B cell (primary cell): Measurements from ENCODE around the gene GORASP1. TPM values are rescaled to one million over a fixed set of nuclear protein-coding genes. Genes with fewer than 3 reads are reported as not detected.

ENCODE experiments used
- ATAC-seq: fragments of 200-7000 bp; cut with Tn5 transposase; one replicate; pipeline ENCODE4 v1.10.0; 2021; ENCODE audit warnings: low read depth, mild to moderate bottlenecking, moderate number of reproducible peaks, moderate library complexity
- CTCF ChIA-PET: fragments of 350-600 bp; sonication (Branson Sonifier 250); formaldehyde crosslinking; loops from one replicate; lab custom pipeline; 2021; ENCODE audit warnings: antibody characterized with exemption, inconsistent platforms; lab: Charles Lee
- POLR2A ChIA-PET: fragments of 350-600 bp; sonication (Branson Sonifier 250); formaldehyde crosslinking; loops from one replicate; lab custom pipeline; 2021; ENCODE audit warnings: antibody characterized with exemption; lab: Charles Lee
- DNase-seq: peaks from one replicate; pipeline ENCODE4 v3.0.0; 2013
- H2AFZ ChIP-seq: 2 replicates; pipeline ENCODE4 v1.6.1; 2012; ENCODE audit warnings: mild to moderate bottlenecking, low read depth, low read length; ENCODE audit not compliant: insufficient read depth, poor library complexity, severe bottlenecking
- H3K27ac ChIP-seq, 2 donors: 1 replicate in 1 of 2; 2 replicates in 1 of 2; pipeline ENCODE4 v1.5.1; 2012 to 2013; ENCODE audit warnings: low read length in 2 of 2, mild to moderate bottlenecking in 2 of 2, moderate library complexity in 1 of 2
- H3K27me3 ChIP-seq, 4 experiments: fragments of 200-600 bp in 1 of 4; sonication (generic) in 1 of 4; replicated peaks in 1 of 4; 1 replicate in 2 of 4; 2 replicates in 2 of 4; pipeline versions ENCODE4 v1.6.1 to v1.7.0; 2013 to 2016; ENCODE audit warnings: low read length in 3 of 4, mild to moderate bottlenecking in 2 of 4, mixed read lengths in 1 of 4, moderate library complexity in 1 of 4; ENCODE audit not compliant: insufficient read depth in 4 of 4, control insufficient read depth in 3 of 4; ENCODE audit errors: control extremely low read depth in 1 of 4
- H3K36me3 ChIP-seq, 2 experiments: replicated peaks in 1 of 2; 1 replicate in 1 of 2; 2 replicates in 1 of 2; pipeline versions ENCODE4 v1.6.1 to v1.7.1; 2013; ENCODE audit warnings: low read length in 1 of 2; ENCODE audit not compliant: insufficient read depth in 2 of 2, control insufficient read depth in 1 of 2; ENCODE audit errors: control extremely low read depth in 1 of 2, extremely low read depth in 1 of 2
- H3K4me1 ChIP-seq, 2 donors: fragments of 200-600 bp in 1 of 2; sonication (generic) in 1 of 2; 1 replicate in 1 of 2; 2 replicates in 1 of 2; pipeline versions ENCODE4 v1.5.1 to v1.6.1; 2013 to 2017; ENCODE audit warnings: low read length in 2 of 2; ENCODE audit not compliant: control insufficient read depth in 2 of 2, insufficient read depth in 2 of 2
- H3K4me2 ChIP-seq: replicated peaks from 2 replicates; pipeline ENCODE3; 2012; ENCODE audit warnings: mild to moderate bottlenecking, low read depth, low read length; ENCODE audit not compliant: poor library complexity, severe bottlenecking
- H3K4me3 ChIP-seq, 5 experiments: fragments of 200-600 bp in 1 of 5; sonication (generic) in 1 of 5; 1 replicate in 3 of 5; 2 replicates in 2 of 5; pipeline versions ENCODE4 v1.5.1 to v1.7.0; 2011 to 2016; ENCODE audit warnings: low read length in 4 of 5, mild to moderate bottlenecking in 4 of 5, low read depth in 2 of 5, control low read depth in 1 of 5, moderate library complexity in 1 of 5; ENCODE audit not compliant: insufficient read depth in 1 of 5; ENCODE audit errors: control extremely low read depth in 1 of 5, extremely low read depth in 1 of 5
- H3K79me2 ChIP-seq: fragments of 200-600 bp; sonication (generic); one replicate; pipeline ENCODE4 v1.6.0; 2016; ENCODE audit warnings: low read length; ENCODE audit not compliant: control insufficient read depth, insufficient read depth
- H3K9ac ChIP-seq: fragments of 200-600 bp; sonication (generic); 2 replicates; pipeline ENCODE4 v1.6.1; 2017; ENCODE audit warnings: mild to moderate bottlenecking, low read length, moderate library complexity
- H3K9me3 ChIP-seq, 3 donors: one replicate each; pipeline versions ENCODE4 v1.6.1 to v1.7.1; 2013; ENCODE audit warnings: low read length in 2 of 3; ENCODE audit not compliant: control insufficient read depth in 2 of 3, insufficient read depth in 1 of 3; ENCODE audit errors: control extremely low read depth in 1 of 3
- H4K20me1 ChIP-seq: 2 replicates; pipeline ENCODE4 v1.6.0; 2012; ENCODE audit warnings: mild to moderate bottlenecking, low read length; ENCODE audit not compliant: insufficient read depth, control insufficient read depth, poor library complexity, severe bottlenecking
- H3K27ac Mint-ChIP-seq: one replicate; pipeline ENCODE4 v1.8.0; 2021; ENCODE audit warnings: mixed read lengths
- H3K27me3 Mint-ChIP-seq: one replicate; pipeline ENCODE4 v1.8.0; 2021; ENCODE audit warnings: mixed read lengths
- H3K4me1 Mint-ChIP-seq: one replicate; pipeline ENCODE4 v1.8.0; 2021; ENCODE audit warnings: mixed read lengths
- H3K4me3 Mint-ChIP-seq: one replicate; pipeline ENCODE4 v1.8.0; 2021; ENCODE audit warnings: mixed read lengths
- H3K9me3 Mint-ChIP-seq: one replicate; pipeline ENCODE4 v1.8.0; 2022; ENCODE audit warnings: mixed read lengths; ENCODE audit not compliant: insufficient read depth
- EZH2 ChIP-seq: IDR thresholded peaks from 2 replicates; pipeline ENCODE4 v1.6.1; 2012; ENCODE audit warnings: borderline replicate concordance, low read depth, mild to moderate bottlenecking, moderate library complexity, low read length; ENCODE audit not compliant: insufficient read depth, poor library complexity, severe bottlenecking
- intact Hi-C: fragments of 100-400 bp; cut with micrococcal nuclease; formaldehyde crosslinking; loops from one replicate; pipeline ENCODE4 v1.10.0; 2022
- polyA plus RNA-seq: library from polyadenylated mRNA; depleted of rRNA; stranded (reverse); fragments of >200 nt; gene quantifications from 2 replicates; pipeline ENCODE4 v1.2.3, GENCODE V29; 2012
- total RNA-seq, 2 donors: library from RNA; stranded (reverse); fragments of 120-200 nt in 1 of 2; gene quantifications; 1 replicate in 1 of 2; 2 replicates in 1 of 2; pipeline versions ENCODE4 v1.2.3 to v1.2.4, GENCODE V29; 2013 to 2022
- TF ChIP-seq, protein P1 (sequence below): fragments of 200-600 bp; IDR thresholded peaks from one replicate; pipeline ENCODE4 v1.8.0; 2022; ENCODE audit warnings: antibody characterized with exemption, mild to moderate bottlenecking

The GORASP1 gene
- total and polyA plus RNA-seq, 2 donors (not counting 1 experiment from before 2014, with no cell fraction given) = 81.7 to 84.0 TPM

DNA sequence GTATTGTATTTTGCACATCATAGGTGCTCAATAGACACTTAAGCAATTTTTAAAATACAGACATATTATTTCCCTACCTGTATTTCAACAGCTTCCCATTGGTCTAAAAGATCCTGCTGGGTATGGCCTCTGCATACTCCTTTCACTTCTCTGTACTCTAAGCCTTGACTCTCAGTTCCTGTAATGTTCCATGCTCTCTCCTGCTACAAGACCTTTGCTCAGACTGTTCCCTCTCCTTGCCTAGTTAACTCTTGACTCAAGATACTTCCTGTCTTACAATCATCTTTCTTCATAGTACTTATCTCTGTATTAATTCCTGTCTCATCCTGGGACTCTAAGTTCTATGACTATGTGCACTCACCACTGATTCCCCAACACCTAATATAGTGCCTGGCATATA lies 57.4 kb downstream of the GORASP1 start:
- H3K4me3 Mint-ChIP-seq = no peak overlapping the region

More for the DNA sequence above, 57.4 kb downstream of the GORASP1 start:
- H3K9me3 Mint-ChIP-seq = no peaks in the 10 kb centered on the region
- Histone ChIP-seq H3K79me2 (peaks cover 43% of the 10 kb centered on the region), H3K4me3 (no peak overlapping the region), H3K4me1 (peaks cover 11 to 15% of the 10 kb centered on the region in 2 donors), H3K27me3 (no peaks in the 10 kb centered on the region), H3K36me3 (no peaks in the 10 kb centered on the region), H4K20me1 (peaks cover 16% of the 10 kb centered on the region), H3K27ac (no peak overlapping the region), H3K9me3 (no peaks in the 10 kb centered on the region), H2AFZ (no peak overlapping the region), H3K4me2 (no peak overlapping the region), H3K9ac (no peak overlapping the region)
- POLR2A ChIA-PET = interaction anchor here (1.0 kb wide), 1 partner anchor 334 kb away, joined by 6 read pairs; no protein-coding TSS in a partner anchor
- intact Hi-C loops = loop anchor here (5.0 to 10.0 kb wide), 2 partner anchors 885 to 1402 kb away; partner anchors contain the start of gene OXSR1
- peaks cover 31% of the 10 kb centered on the region for H3K4me1 Mint-ChIP-seq
- no peaks in the 10 kb centered on the region for H3K27me3 Mint-ChIP-seq
- CTCF ChIA-PET = interaction anchor here (0.9 kb wide), 1 partner anchor 15 kb away, joined by 3 read pairs; no protein-coding TSS in a partner anchor
- DNase-seq (peak; percentile 32), ATAC-seq (no peak)
- TF ChIP-seq, protein P1, sequence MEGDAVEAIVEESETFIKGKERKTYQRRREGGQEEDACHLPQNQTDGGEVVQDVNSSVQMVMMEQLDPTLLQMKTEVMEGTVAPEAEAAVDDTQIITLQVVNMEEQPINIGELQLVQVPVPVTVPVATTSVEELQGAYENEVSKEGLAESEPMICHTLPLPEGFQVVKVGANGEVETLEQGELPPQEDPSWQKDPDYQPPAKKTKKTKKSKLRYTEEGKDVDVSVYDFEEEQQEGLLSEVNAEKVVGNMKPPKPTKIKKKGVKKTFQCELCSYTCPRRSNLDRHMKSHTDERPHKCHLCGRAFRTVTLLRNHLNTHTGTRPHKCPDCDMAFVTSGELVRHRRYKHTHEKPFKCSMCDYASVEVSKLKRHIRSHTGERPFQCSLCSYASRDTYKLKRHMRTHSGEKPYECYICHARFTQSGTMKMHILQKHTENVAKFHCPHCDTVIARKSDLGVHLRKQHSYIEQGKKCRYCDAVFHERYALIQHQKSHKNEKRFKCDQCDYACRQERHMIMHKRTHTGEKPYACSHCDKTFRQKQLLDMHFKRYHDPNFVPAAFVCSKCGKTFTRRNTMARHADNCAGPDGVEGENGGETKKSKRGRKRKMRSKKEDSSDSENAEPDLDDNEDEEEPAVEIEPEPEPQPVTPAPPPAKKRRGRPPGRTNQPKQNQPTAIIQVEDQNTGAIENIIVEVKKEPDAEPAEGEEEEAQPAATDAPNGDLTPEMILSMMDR = no peak
- TF ChIP-seq EZH2 = no peak
- no peak overlapping the region for H3K27ac Mint-ChIP-seq

Other genes starting within 250 kb of the GORASP1 start
- gene SCN11A, start 55.7 kb downstream of the GORASP1 start, total RNA-seq = 0.24 and 0.25 TPM in 2 replicates
- gene SCN11A, start 55.7 kb downstream of the GORASP1 start, polyA plus RNA-seq = 0.07 and 0.14 TPM in 2 replicates
- 67.6 and 68.6 TPM in 2 replicates for gene WDR48, start 55.6 kb downstream of the GORASP1 start, total RNA-seq
- 20.8 and 35.2 TPM in 2 replicates for gene WDR48, start 55.6 kb downstream of the GORASP1 start, polyA plus RNA-seq
- gene TTC21A, start 53 bp upstream of the GORASP1 start, total RNA-seq = 106 and 116 TPM in 2 replicates
- gene TTC21A, start 53 bp upstream of the GORASP1 start, polyA plus RNA-seq = 49.2 and 73.1 TPM in 2 replicates
- gene CSRNP1, start 46.0 kb upstream of the GORASP1 start, total RNA-seq = 39.3 and 40.6 TPM in 2 replicates
- 367 and 412 TPM in 2 replicates for gene CSRNP1, start 46.0 kb upstream of the GORASP1 start, polyA plus RNA-seq
- not detected in 2 replicates for gene XIRP1, start 85.0 kb upstream of the GORASP1 start, total RNA-seq
- gene XIRP1, start 85.0 kb upstream of the GORASP1 start, polyA plus RNA-seq = not detected in 2 replicates
- 0.19 and 0.27 TPM in 2 replicates for gene CX3CR1, start 172.4 kb upstream of the GORASP1 start, total RNA-seq
- 0.16 and 0.26 TPM in 2 replicates for gene CX3CR1, start 172.4 kb upstream of the GORASP1 start, polyA plus RNA-seq
- not detected in 2 replicates for gene CCR8, start 222.1 kb upstream of the GORASP1 start, total RNA-seq
- not detected in 2 replicates for gene CCR8, start 222.1 kb upstream of the GORASP1 start, polyA plus RNA-seq